GM12891 (cell line): Measurements from ENCODE around the gene DPYSL3.

Source experiments
- DNase-seq: peaks from one replicate; pipeline ENCODE4 v3.0.0; 2011; ENCODE audit warnings: low spot score; ENCODE audit not compliant: insufficient read length
- FAIRE-seq: peaks from 2 replicates; lab custom pipeline; 2011; peaks lifted over from hg19 to GRCh38; lab: Jason Lieb, UNC
- PAX5 ChIP-seq: IDR thresholded peaks from 2 replicates; pipeline ENCODE4 v1.6.1; 2011; ENCODE audit warnings: low read length, moderate library complexity, mild to moderate bottlenecking; ENCODE audit not compliant: insufficient read depth, severe bottlenecking
- POLR2A ChIP-seq: IDR thresholded peaks from 2 replicates; pipeline ENCODE4 v1.6.1; 2011; ENCODE audit warnings: low read depth, low read length, control low read depth
- POLR2AphosphoS5 ChIP-seq: IDR thresholded peaks from 2 replicates; pipeline ENCODE4 v1.6.1; 2011; ENCODE audit warnings: low read depth, low read length, control low read depth
- POU2F2 ChIP-seq: IDR thresholded peaks from 2 replicates; pipeline ENCODE4 v1.6.1; 2011; ENCODE audit warnings: low read depth, mild to moderate bottlenecking, control low read depth, low read length, moderate library complexity
- SPI1 ChIP-seq: IDR thresholded peaks from 2 replicates; pipeline ENCODE4 v1.6.1; 2011; ENCODE audit warnings: low read depth, low read length, control low read depth
- TAF1 ChIP-seq: IDR thresholded peaks from 2 replicates; pipeline ENCODE4 v1.6.1; 2011; ENCODE audit warnings: low read depth, low read length, control low read depth

The DPYSL3 gene

DNA sequence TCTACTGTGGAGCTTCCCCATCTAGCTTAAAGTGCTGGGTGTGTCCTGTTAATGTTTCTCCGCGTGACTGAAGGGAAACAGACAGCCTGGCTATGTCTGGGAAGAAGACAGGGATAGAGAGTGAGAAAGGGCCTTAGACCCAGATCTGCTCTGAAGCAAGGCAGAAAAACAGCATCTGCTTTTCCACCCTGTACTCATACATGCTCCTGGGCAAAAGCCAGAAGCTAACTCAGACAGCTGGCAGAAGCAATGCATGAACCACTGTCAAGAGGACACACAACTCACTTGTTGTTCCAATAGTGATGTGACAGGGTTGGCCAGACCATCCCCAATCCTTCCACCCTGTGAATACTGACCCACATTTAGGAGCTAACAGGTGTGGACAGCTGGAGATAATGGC is 63.3 kb downstream of the DPYSL3 start:
- TF ChIP-seq POU2F2 (no peak), PAX5 (no peak), POLR2AphosphoS5 (no peak), SPI1 (no peak), TAF1 (no peak), POLR2A (no peak)
- FAIRE-seq (no peak), DNase-seq (no peak)

- TF ChIP-seq TAF1, result no peak
- no peak for TF ChIP-seq SPI1
- no peak for TF ChIP-seq POU2F2
- TF ChIP-seq POLR2A, result no peak
- no peak for TF ChIP-seq PAX5
- no peak for TF ChIP-seq POLR2AphosphoS5
- DNase-seq (no peak), FAIRE-seq (no peak)
Measured at GRCh38 chr5:147445917-147446316, 64.0 kb downstream of the DPYSL3 start.

GRCh38 chr5:147445090-147445489 is 64.8 kb downstream of the DPYSL3 start:
- TF ChIP-seq POLR2AphosphoS5, result no peak
- TF ChIP-seq SPI1, result no peak
- no peak for TF ChIP-seq TAF1
- TF ChIP-seq POLR2A, result no peak
- TF ChIP-seq POU2F2, result no peak
- no peak for TF ChIP-seq PAX5
- FAIRE-seq (no peak), DNase-seq (no peak)

- no peak for DNase-seq
- no peak for FAIRE-seq
- TF ChIP-seq TAF1, result no peak
- no peak for TF ChIP-seq POU2F2
Measured at GRCh38 chr5:147442224-147442623, 67.6 kb downstream of the DPYSL3 start.

DNA sequence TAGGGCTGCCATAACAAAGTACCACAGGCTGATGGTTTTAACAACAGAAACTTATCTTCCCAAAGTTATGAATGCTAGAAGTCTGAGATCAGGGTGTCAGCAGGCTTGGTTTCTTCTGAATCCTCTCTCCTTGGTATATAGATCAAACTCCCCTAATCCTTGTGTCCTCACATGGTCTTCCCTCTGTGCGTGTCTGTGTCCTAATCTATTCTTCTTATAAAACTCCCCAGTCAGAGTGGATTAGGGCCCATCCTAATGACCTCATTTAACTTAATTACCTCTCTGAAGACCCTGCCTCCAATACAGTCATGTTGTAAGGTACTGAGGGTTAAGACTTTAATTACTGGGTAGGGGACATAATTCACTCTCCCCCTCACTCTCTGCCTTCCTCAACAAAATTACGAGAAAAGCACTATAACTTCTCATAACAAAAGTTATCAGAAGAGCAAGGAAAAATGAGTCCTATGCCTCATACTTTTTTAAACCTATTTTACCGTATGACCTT is 68.6 kb downstream of the DPYSL3 start:
- DNase-seq (no peak), FAIRE-seq (no peak)
- TF ChIP-seq TAF1, result no peak
- TF ChIP-seq POLR2A, result no peak
- no peak for TF ChIP-seq POLR2AphosphoS5
- no peak for TF ChIP-seq PAX5
- TF ChIP-seq SPI1, result no peak
- TF ChIP-seq POU2F2, result no peak

GRCh38 chr5:147439254-147439653 is 70.6 kb downstream of the DPYSL3 start:
- no peak for FAIRE-seq
- TF ChIP-seq PAX5, result no peak
- no peak for TF ChIP-seq SPI1
- no peak for TF ChIP-seq POU2F2
- TF ChIP-seq TAF1, result no peak
- TF ChIP-seq POLR2A, result no peak
- no peak for TF ChIP-seq POLR2AphosphoS5
- DNase-seq, result no peak

- DNase-seq (no peak), FAIRE-seq (no peak)
- TF ChIP-seq POU2F2 (no peak), POLR2AphosphoS5 (no peak), PAX5 (no peak), POLR2A (no peak), TAF1 (no peak), SPI1 (no peak)
Measured at GRCh38 chr5:147437161-147437596, 72.7 kb downstream of the DPYSL3 start.

DNA sequence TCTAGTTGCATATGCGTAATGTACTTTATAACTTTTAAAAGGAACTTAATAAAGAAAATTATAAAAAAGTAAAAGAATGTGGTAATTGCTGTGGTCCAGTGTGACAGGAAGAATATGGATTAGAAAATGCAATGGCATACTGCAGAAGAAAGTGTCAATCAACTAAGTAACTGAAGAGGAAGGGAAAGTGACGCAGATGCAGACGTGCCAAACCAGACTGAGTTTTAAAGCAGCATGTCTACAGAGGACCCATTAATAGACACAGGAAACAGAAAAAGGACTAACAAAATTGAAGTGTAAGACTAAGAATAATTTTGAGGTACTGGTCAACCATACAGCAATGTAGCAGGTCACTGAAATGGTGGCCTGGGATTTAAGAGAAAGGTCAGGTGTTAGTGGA is 73.3 kb downstream of the DPYSL3 start:
- no peak for DNase-seq
- no peak for FAIRE-seq
- no peak for TF ChIP-seq SPI1
- TF ChIP-seq POLR2AphosphoS5, result no peak
- TF ChIP-seq POLR2A, result no peak
- TF ChIP-seq PAX5, result no peak
- no peak for TF ChIP-seq TAF1
- TF ChIP-seq POU2F2, result no peak

DNA sequence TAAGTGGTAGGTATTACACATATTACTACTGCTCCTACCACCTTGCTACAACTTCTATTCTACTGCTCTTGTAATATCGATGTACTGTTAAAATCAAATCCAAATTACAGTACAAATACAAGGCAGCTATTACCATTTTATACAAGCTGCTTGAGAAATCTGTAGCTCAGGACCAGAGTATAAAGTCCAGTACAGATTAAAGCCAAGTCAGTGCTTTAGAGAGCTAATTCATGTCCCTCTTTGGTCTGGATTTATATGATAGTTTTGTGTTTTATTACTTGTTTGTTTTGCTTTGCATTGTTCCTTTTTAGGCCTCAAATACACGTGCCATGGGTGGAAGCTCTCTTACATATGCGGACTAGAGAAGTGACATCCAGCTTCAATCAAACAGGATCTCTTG is 75.8 kb downstream of the DPYSL3 start:
- FAIRE-seq (no peak), DNase-seq (no peak)
- TF ChIP-seq POU2F2 (no peak), PAX5 (no peak), TAF1 (no peak), SPI1 (no peak), POLR2AphosphoS5 (no peak), POLR2A (no peak)

- TF ChIP-seq POLR2AphosphoS5, result no peak
- FAIRE-seq (no peak), DNase-seq (no peak)
Measured at GRCh38 chr5:147432323-147432722, 77.5 kb downstream of the DPYSL3 start.

GRCh38 chr5:147431586-147431985 is 78.3 kb downstream of the DPYSL3 start:
- FAIRE-seq, result no peak
- TF ChIP-seq TAF1, result no peak
- no peak for TF ChIP-seq POLR2A
- TF ChIP-seq POLR2AphosphoS5, result no peak
- no peak for TF ChIP-seq POU2F2
- TF ChIP-seq SPI1, result no peak
- TF ChIP-seq PAX5, result no peak
- no peak for DNase-seq

DNA sequence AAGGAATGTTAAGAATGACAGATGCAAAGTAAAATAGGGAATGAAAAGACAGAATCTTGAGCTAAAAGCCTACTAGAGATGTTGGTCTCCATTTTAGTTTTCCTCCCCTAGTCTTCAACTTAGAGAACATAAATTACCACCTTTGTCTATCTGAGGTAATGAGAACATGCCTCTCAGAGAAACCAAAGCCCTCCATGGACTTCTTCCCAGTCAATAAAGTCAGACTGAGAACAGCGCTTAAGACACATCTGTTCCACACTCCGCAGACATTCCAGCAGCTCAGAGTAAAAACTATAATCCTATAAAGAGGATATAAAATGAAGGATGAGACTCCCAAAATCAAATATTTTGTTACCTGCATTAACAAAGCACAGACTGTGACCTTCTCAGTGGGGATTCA is 79.2 kb downstream of the DPYSL3 start:
- no peak for TF ChIP-seq TAF1
- TF ChIP-seq POLR2A, result no peak
- TF ChIP-seq SPI1, result no peak
- TF ChIP-seq POU2F2, result no peak
- TF ChIP-seq PAX5, result no peak
- no peak for TF ChIP-seq POLR2AphosphoS5
- no peak for FAIRE-seq

More for the DNA sequence above, 79.2 kb downstream of the DPYSL3 start:
- no peak for DNase-seq
